HG03469 (cell line): ENCODE measurements around the gene CLSTN1.

Experiments used
- ATAC-seq: cut with Tn5 transposase; IDR thresholded peaks from one replicate; pipeline ENCODE4 v1.9.1; 2021; ENCODE audit warnings: mild to moderate bottlenecking, moderate library complexity, moderate number of reproducible peaks; ENCODE audit not compliant: unreplicated experiment

The CLSTN1 gene

DNA sequence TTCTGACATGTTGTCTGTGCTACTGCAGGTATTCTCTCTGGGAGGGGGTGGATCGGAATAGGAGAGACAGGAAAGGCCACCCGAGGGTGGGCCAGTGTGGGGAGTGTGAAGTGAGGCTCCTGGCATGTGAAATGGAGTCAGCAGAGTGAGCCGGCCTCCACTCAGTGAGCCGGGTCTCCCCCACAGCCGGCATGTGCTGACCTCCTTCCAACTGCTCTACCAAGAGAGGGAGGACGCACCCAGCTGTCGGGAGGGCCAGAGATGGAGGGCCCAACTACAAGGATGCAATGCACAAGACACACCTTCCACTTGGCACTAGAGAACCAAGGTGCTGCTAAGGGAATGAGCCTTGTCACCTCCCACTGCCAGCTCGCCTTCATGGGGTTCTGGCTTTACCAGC, 28.2 kb upstream of the CLSTN1 start:
- no peak for ATAC-seq

DNA sequence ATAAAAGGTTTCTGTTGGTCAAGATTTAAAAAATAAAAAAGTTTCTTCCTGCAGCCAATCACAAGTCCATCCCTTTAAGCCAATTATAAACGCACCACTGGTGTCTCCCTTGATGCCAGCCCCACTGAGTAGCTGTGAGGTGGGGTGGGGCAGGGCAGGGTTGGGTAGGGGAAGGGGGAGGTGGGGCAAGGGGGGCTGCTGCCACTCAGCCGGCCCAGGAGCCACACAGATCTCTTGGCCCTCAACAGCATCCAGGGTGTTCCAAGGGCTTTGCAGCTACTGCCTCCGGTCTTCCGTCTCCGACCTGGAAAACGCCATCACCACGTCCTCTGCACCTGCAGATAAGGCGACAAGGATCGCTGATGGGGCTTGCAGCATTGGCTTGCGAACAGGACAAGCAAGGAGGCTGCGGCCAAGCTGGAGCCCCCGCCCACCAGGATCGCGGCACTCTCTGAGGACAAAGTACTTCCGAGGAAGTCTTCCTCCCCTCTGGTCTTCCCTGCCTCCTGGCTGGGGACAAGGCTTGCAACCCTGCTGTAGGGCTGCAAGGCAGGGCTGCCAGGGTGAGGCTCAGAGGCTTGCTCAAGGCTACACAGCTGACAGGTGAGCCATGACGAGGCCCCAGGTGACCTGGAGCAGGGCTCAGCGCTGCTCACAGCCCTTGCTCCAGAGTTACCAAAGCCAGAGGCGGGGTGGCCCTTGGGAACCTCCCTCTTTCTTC, 26.8 kb upstream of the CLSTN1 start:
- ATAC-seq = no peak

DNA sequence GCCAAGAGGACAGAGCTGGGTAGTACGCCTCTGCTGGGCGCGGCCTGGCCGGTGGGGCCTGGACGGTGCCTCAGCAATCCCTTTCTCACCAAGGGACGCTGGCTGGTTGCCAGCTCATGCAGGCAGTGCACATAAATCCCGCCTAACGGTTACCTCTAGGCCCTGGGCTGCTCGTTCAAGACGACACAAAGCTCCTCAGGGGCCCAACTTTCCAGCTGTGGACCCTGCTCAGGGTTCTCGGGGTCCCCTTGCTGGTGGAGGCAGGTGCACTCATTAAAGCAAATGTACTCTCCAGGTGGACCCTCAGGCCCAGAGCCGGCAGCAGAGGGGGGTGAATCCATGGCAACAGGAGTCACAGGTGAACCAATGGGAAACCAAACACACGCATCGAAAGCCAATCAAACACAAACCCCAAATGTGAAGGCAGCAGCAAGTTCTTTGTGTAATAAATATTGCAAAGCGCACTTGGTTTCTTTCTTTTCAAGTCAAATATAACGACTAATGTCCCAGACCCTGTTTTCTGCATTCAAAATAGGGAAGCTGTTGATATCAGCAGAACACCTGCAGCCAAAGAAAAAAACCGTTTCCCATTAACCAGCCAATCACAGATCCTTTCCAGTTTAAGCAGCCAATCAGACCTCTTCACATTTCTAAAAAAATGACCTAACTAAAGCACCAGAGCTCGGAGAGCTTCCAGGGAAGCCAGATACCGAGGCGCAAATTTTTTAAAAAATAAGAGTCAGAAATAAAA, 26.1 kb upstream of the CLSTN1 start:
- no peak for ATAC-seq

DNA sequence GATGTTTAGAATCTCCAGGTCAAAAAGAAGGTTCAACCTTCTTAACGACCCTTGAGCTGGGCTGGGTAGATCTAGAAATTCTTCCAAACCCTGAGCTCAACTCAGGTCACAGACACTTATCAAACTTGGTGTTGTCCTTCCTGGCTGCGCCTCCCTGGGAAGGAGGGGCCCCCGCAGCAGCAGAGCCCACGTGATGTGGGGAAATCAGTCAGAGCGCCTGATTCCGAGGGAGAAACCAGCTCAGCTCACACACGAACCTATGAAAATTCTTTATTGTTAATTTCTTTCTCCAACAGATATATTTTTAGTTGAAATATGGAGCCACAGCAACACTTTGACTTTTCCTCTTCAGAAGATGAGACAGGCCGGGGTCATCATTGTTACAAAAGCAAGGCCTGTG, 24.3 kb upstream of the CLSTN1 start:
- no peak for ATAC-seq

DNA sequence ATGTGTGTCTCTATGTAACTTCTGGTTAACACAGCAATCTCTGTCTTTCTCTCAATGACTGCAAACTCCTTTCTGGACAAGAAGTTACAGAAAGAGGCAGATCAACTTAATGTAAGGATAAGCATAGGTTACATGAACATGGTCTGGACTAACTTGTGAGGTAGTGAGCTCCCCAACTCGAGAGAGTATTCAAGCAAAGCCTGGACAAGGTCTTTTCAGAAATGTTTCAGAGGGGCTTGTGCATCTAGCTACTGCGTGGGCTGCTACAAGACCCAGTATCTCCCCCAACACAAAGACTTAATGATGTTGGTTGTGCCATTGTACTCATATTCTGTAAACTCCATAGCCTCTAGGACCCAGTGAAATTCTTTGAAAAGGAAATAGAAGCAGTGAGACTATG, 23.5 kb upstream of the CLSTN1 start:
- no peak for ATAC-seq

DNA sequence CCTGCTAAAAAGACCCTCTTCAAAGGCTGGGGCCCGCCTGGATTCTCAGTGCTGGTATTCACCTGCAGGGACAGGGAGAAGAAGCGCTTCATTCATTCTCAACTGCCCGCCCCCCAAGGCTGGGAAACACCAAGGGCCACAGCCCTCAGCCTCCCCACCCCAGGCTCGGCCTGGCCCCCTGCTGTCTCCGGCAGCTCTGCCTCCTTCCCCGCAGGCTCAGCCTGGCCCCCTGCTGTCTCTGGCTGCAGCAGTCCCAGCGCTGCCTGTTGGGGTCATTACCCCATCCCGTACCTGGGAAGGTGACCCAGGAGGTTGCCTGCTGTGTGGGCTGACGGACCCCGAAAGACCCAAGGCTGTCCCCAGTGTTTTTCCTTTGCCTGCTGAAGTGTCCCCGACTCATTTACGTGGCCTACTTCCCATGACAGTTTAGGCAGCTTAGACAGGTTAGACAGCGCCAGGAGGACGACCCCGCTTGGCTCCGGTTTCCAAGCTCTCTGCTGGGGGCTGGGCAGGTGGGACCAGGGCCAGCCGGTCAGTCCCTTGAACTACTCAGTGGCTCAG, 22.9 kb upstream of the CLSTN1 start:
- no peak for ATAC-seq

DNA sequence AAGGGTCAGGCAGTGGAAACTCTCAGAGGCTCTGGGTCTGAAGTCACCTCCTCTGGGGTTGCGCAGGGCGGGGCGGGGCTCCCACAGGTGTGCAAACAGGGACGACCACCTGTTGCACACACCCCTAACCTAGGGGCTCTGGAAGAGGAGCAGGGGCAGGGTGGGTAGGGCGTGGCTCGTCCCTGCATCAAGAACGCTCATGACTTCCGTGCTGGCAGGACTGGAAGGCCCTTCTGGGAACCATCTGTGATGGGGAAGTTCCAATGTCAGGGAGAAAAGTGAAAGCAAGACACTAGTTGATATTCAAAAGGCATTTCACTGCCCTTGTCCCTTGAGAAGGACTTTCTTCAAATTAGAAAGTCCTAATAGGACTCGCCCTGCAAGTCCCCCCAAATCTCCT, 22.1 kb upstream of the CLSTN1 start:
- no peak for ATAC-seq

DNA sequence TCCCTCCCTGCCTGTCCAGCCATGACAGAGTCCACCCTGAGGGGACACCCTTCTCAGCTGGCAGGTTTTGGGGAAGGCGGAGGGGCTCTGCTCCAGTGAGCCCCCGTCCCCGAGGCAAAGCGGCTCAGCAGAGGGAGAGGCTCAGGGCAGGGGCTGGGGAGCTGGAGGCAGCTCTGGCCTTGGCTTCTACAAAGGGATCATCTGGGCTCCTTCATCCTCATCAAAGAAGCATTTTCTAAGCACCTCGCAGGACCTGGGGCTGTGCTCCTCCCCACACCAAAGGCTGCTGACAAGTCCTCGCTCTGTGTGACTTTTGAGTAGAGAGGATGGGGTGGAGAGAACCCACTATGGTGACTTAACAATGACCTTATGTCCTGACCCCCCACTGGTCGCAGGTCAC, 21.0 kb upstream of the CLSTN1 start:
- no peak for ATAC-seq

DNA sequence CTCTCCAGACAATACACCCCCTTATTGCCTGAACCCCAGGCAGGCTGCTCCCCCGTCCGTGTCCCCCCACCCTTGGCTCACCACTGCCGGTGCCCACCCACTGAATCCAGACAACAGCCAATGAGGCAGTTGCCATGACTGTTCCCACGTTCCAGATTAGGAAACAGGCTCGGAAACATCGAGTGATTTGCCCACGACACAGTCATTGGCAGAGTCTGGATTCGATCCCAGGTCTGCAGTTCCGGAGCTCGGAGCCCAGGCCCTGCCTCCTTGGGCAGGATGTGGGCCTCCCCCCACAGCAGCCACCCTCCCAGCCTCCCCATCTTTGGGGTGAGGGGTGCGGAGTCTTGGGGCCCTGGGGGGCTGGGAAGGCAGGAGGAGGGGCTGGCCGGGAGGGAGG, 20.3 kb upstream of the CLSTN1 start:
- ATAC-seq = no peak

DNA sequence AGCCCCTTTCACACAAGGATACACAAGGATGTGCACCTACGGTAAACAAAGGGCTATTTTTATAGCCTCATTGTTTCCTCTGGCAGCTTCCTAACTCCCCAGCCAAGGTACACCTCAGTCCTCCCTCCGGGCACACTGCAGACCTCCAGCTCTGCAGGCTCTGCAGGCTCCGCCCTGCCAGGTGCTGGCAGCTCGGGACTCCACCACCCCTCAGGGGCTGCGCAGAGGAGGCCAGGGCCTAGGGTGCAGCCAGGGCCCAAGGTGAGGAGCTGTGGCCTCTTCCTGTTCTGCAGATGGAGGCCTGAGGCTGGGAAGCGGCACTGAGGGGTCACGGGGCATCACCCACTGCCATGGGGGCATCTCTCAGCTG, 19.8 kb upstream of the CLSTN1 start:
- ATAC-seq = no peak

DNA sequence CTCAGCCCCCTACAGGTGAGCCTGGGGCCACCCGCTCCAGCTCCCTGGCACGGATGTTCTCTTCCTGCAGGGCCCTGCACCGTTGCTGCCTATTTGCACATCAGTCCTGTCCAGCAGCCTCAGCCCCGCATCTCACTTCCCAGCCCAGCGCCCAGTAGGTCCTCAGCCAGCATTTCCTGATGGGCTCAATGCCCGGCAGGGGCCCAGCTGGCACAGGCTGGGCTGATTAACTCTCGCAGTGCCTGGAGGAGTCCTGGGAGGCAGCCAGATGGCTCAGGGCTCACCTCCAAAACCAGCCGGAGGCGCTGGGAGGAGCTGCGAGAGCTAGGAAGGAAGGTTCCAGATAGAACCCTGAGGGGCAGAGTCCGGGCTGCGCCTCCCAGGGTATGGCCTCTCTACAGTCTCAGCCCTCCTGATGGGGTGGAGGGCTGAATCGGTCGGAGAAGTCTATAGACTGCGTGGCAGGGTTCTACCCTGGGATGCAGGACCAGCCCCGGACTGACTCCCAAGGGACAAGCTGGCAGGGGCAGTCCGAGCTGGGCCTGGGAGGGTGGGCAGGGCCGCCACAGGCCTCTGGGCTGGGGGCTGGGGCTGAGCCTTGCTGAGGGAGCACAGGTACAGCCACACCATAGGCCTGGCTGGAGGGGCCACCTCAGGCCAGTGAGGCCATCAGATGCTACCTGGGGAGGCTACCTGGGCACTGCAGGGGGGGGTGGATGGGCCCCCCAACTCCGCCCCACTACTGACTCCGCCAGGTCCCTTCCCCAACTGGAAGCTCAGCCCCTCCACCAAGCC, 19.2 kb upstream of the CLSTN1 start:
- ATAC-seq = no peak

DNA sequence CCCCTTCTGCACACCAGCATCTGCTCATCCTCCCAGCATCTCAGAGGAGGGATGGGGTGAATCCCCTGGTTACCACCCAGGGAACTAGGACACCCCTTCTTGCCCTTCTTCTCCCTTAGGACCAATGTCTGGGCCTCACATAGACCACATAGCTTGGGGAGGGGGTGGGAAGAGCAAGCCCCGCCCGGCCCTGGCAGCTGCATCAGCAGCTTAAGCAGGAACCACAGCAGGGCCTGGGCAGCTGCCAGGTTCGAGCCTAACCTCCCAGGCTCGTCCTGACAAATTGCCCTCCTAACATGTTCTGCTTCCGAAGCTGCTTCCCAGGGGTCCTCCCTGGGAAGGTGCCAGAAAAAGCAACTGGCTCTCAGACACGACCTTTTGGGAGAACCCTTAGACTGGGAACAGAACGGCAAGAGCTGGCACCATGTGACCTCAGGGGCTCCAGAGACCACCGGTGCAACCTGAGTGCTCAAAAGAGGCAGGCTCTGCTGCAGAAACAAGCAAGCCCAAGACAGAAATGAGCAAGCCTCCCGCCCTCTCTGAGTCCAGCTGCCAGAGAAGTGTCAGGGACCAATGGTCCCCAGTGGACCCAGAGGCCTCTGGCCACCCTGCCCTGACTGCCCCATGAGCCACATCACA, 18.4 kb upstream of the CLSTN1 start:
- ATAC-seq = no peak

DNA sequence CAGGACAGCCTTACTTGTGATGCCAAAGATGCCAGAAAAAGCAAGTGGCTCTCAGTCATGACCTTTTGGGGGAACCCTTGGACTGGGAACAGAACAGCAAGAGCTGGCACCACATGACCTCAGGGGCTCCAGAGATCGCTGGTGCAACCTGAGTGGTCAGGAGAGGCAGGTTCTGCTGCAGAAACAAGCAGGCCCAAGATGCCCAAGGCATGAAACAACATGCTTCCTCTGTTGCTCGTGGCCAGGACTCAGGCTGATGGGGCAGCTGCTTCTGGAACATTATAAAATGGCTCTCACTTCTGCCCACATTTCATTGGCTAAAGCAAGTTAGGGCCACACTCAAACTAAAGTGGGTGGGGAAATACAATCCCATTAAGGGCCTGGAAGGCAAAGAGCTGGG, 17.7 kb upstream of the CLSTN1 start:
- ATAC-seq = no peak

DNA sequence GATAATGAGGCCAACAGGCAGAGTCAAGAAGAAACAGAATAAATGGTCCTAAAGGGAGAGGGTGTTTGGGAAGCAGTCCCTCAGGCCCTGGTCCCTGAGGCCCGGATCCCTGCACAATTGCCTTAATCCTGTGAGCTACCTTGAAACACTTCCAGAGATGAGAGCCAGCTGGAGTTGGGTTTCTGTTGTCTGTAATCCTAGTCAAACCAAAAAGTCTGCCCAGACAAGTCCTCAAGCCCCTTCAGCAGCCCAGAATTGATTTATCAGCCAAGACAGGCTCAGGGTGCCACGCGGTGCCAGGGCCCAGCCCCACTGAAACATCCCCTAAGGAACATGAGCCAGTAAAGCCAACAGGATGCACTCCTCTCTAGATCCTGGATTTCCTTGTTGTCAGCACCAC, 16.4 kb upstream of the CLSTN1 start:
- no peak for ATAC-seq

DNA sequence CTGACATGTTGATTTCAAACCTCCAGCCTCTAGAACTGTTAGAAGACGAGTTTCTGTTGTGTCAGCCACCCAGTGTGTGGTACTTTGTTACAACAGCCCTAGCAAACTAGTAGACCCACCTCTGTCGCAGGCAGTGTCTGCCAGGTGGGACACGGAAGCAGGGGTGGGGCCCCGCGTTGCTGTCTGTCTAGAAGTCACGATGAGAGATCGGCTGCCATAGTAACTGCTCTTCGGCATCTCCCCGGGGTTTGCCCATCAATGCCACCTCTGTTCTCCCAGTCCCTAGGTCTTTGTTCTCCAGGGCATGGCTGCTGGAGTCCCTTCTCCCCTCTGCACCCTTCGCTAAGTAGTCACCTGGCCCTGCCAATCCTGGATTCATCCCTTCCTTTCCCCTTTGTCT, 15.2 kb upstream of the CLSTN1 start:
- ATAC-seq = no peak

DNA sequence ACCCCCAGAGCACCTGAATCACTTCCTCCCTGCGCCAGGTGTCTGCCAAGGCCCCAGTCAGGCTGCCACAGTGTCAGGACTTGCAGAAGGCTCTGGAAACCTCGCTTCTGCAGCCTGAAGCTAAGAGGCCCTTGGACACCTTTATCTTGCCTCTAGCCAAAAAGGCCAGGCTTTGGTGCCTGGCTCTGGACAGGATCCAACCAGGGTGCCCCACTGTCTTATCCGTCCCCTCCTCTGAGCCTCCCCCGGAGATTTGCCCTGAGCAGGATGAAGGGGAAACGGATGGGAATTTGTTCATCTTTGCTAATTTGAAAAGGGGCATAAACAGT, 12.8 kb upstream of the CLSTN1 start:
- ATAC-seq = no peak

DNA sequence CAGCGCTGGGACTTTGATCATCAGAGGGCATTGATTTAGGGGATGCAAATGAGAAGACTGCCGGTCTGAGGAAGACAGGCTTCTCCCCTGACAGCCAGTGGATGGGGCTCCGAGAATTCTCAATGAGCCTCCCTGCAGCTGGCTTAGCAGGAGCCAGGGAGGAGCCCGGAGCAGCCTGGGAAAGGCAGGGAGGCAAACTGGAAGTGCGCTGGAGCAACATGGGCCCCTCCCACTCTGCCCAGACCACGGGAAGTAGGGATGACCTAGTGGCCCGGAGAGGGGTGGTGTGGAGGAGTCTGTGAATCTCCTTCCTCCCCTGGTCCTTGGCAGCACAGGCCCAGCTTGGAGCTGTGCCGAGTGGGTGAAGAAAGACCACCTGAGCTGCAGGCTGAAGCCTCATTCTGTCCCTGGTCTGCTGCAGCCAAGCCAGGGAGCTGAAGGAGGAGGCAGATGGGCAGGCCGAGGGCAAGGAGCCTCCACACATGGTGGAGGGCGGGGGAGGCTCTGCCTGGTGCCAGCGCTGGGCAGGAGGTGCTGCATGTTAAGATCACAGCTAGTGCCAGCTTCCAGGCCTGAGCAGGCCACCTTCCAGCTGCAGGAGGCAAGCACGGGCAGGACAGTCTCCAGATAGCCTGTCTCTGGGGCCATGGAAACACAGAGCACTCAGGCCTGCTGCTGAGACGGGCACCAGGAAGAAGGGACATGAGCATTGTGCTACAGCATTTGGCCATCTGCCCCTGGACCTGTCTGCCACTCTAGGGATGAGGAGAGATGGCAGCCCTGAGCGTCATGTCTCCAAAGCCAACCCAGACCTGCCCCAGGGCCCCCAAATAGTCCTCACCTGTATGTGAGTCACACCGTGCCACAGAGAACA, 12.2 kb upstream of the CLSTN1 start:
- no peak for ATAC-seq

DNA sequence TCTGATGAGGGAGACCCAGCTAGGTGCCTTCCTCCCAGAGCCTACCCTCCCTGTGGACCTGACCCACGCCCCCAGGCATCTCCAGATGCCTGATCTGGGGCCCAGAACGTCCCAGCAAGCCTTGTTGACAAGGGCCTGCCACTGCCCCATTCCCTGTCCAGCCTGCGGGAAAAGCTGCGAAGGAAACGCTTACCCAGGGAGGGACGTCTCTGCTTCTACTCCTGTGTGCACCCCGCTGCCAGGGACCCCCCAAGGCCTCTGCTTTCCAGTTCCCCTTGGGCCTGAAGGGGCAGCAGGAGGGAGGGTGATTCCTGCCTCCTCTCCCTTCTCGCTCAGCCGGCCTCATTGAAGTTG, 11.6 kb upstream of the CLSTN1 start:
- no peak for ATAC-seq

DNA sequence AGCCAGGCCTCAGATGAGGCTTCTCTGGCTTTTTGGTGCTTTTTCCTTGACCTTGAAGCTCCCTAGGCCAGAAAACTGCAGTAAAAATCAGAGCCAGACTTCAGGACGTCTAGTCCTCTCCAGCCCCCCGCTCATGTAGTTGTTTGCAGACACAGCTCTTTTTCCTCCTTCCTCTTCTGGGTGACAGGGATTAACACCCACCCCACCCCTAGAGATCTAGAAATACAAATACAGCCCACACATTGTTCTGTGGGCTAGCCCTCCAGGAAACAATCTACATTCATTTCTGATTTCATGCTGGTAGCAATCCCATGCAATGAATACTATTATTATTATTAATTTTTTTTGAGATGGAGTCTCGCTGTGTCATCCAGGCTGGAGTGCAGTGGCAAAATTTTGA, 9.9 kb upstream of the CLSTN1 start:
- no peak for ATAC-seq

DNA sequence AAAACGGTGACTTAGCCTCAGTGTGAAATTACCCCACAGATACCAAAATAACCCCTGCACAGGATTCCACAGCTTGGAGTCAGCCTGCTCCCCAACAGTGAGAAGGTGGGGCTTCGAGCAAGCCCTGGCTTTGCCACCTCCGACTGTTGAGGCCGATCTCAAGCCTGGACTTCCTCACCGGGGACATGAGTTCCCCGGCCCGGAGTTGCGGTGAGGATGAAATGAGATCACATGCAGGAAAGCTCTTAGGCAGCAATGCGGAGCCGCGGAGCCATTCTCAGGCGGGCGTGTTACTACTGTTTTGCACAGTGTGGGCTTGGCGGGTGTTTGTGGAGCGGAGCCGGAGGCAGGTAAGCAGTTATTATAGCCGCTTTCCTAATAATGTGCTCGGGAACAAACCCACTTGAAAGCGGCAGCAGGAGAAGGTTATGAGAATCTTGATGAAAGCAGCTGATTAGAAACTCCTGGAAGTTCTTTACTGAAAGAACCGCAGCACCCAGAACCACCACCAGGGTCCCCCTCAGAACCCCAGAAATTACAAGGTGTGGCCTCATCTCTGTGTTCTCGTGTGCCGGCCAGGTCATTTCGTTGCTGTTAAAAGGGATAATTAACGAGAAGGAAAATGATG, 3.9 kb upstream of the CLSTN1 start:
- ATAC-seq = no peak
